ENCODE measurements around the gene RAET1G. TPM values are rescaled to one million over a fixed set of nuclear protein-coding genes. Genes with fewer than 3 reads are reported as not detected.

The RAET1G gene
- total RNA-seq, 1 donor from 2014 or later: 4.9 TPM

DNA sequence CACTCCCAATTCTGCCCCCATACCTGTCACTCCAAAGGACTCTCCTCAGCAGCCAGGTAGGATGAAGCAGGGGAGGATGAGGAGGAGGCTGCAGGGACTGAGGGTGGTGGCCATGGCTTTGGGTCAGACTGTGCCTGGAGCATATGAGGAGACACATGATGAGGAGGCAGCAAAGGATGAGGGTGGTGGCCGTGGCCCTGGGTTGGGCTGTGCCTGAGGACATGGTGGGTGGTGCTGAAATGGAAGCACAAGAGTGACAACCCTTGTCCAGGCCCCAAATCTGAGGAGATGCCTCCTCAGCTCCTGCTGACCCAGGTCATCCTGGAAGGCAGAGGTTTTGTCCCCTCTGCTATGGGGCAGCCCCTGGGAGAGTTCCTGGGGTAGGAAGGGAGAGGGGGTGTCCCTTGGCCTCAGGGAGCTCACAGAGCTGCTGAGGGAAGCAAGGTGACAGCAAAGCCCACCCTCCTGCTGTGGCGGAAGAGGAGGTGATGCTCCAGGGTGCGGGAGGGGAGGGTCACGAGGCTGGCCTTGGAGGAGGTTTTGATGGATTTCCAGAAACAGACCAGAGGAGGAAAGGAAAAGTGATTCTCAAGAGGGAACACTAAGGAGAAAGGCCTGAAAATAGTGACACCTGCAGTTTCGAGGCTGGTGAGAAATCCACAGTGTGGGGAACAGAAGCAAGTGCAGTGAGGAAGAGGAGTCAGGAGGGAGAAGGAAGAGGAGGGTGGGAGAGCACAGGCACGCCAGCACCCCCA is 4.6 kb downstream of the RAET1G start:
- intact Hi-C loops (cut with DNase I): no loop called here
- no peaks in the 10 kb centered on the region for H3K36me3 ChIP-seq
- no peak overlapping the region for H3K27ac ChIP-seq
- H3K4me1 ChIP-seq: peaks cover 10% of the 10 kb centered on the region
- H3K4me3 ChIP-seq: no peak overlapping the region
- TF ChIP-seq, protein P1, sequence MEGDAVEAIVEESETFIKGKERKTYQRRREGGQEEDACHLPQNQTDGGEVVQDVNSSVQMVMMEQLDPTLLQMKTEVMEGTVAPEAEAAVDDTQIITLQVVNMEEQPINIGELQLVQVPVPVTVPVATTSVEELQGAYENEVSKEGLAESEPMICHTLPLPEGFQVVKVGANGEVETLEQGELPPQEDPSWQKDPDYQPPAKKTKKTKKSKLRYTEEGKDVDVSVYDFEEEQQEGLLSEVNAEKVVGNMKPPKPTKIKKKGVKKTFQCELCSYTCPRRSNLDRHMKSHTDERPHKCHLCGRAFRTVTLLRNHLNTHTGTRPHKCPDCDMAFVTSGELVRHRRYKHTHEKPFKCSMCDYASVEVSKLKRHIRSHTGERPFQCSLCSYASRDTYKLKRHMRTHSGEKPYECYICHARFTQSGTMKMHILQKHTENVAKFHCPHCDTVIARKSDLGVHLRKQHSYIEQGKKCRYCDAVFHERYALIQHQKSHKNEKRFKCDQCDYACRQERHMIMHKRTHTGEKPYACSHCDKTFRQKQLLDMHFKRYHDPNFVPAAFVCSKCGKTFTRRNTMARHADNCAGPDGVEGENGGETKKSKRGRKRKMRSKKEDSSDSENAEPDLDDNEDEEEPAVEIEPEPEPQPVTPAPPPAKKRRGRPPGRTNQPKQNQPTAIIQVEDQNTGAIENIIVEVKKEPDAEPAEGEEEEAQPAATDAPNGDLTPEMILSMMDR (IDR thresholded peaks at IDR 0.05): no peak
- TF ChIP-seq POLR2AphosphoS5 (IDR thresholded peaks at IDR 0.05; ENCODE audit: insufficient read depth in 1 of 2, low read depth in 1 of 2) (no peak), POLR2A (IDR thresholded peaks at IDR 0.05) (no peak)
- H3K9me3 ChIP-seq: no peaks in the 10 kb centered on the region
- peak in 1 of 2 donors; percentile 34 for DNase-seq (ENCODE audit: extremely low spot score in 2 of 2)
- H3K27me3 ChIP-seq: no peaks in the 10 kb centered on the region

DNA sequence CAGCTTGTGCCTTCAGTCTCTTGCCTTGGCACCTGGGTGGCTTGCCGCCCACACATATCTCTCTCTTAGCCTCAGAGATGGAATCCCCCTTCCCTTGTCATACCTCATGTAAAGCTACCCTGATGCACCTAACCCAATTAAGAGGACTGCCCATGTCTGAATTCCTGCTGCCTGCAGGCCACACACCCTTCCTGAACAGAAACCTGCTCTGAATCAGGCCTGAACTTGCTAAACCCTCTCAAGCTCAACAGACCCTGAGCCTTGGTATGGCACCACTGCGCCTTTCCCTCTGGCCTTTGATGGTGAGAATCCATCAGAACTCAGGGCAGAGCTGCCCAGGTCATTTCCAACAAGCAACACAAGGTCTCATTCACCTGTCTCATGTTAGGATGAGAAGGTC is 5.2 kb downstream of the RAET1G start:
- TF ChIP-seq POLR2A (IDR thresholded peaks at IDR 0.05) (no peak), POLR2AphosphoS5 (IDR thresholded peaks at IDR 0.05; ENCODE audit: insufficient read depth in 1 of 2, low read depth in 1 of 2) (no peak)
- TF ChIP-seq, protein P1 (IDR thresholded peaks at IDR 0.05): no peak
- DNase-seq (ENCODE audit: extremely low spot score in 2 of 2): no peak
- Histone ChIP-seq H3K27ac (no peak overlapping the region), H3K4me1 (peaks cover 6% of the 10 kb centered on the region), H3K4me3 (no peak overlapping the region), H3K9me3 (no peaks in the 10 kb centered on the region), H3K36me3 (no peaks in the 10 kb centered on the region), H3K27me3 (no peaks in the 10 kb centered on the region)
- intact Hi-C loops (cut with DNase I): no loop called here

DNA sequence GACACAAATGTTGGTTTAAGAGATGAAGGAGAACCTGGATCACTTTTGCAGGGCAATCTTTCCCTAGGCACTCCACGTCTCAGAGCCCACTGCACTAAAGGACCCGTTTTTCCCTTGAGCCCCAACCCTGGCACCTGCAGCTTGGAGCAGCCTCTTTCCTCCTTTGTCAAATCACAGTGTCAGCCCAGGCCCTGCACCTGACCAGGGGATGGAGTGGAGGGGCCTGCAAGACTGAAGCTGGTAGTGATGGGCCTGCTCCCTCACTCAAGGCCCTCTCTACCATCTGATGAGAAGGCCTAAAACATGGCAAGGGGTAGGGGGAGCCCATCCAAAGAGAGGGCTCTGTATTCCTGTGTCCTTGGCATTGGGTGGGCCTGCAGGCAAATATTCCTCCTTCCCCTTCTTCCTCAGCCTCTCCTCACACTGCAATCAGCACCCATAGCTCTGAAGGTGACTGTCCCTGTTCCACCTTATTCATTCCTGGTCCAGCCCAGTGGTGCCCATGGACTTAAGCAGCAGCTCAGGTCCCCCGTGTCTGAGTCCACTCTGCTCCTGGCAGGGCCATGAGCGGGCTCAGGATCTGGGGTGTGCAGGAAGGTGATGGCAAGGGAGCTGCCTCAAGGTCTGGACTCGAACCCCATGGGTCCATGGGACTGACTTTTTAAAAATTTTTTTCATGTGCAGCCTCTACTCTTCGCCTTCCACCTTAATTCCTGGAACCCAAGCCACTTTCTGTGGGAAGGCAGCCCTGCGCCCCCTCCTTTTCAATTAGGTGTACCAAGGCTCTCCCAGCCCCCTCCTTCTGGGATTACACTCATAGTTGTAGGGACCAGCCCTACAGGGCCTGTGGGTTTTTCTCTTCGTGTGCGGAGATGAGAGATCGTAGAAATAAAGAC is 6.7 kb downstream of the RAET1G start:
- Histone ChIP-seq H3K4me1 (no peaks in the 10 kb centered on the region), H3K27me3 (no peaks in the 10 kb centered on the region), H3K4me3 (no peak overlapping the region), H3K27ac (no peak overlapping the region), H3K36me3 (no peaks in the 10 kb centered on the region), H3K9me3 (no peaks in the 10 kb centered on the region)
- DNase-seq (ENCODE audit: extremely low spot score in 2 of 2): peak; percentile 70 to 77
- intact Hi-C loops (cut with DNase I): no loop called here
- TF ChIP-seq POLR2AphosphoS5 (IDR thresholded peaks at IDR 0.05; ENCODE audit: insufficient read depth in 1 of 2, low read depth in 1 of 2): no peak
- TF ChIP-seq, protein P1 (IDR thresholded peaks at IDR 0.05): no peak
- TF ChIP-seq POLR2A (IDR thresholded peaks at IDR 0.05): no peak

DNA sequence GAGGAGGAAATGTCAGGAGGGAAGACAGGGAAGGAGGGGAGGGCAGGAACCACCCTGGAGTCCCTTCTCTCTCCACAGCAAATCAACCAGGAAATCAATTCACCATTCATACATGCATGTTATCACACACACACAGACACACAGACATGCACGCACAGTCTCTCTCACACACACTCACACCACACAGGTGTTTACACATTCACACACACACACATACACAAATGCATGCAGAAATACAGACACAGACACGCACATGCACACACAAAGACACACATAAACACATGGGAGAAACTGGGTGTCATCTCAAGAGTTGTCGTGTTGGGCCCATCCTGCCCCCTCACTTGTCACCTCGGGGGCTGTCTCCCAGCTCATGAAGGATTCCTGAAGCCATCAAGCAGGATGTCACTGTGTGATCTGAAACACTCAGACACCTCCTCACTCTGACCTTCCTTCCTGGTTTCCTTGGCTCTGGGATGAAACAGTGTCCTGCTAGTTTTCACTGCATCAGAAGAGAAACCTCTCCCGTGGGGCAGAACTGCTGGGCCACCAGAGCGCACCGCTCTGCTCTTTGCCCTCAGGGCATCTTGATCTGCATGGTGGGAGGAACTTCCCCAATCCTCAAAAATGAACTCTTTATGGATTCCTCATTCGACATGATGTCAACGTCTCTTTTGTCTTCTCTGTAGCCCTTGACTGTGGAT is 9.2 kb downstream of the RAET1G start:
- intact Hi-C loops (cut with DNase I): no loop called here
- Histone ChIP-seq H3K4me1 (no peaks in the 10 kb centered on the region), H3K4me3 (no peak overlapping the region), H3K27me3 (no peaks in the 10 kb centered on the region), H3K9me3 (peaks cover under 1% of the 10 kb centered on the region), H3K27ac (no peak overlapping the region), H3K36me3 (no peaks in the 10 kb centered on the region)
- TF ChIP-seq POLR2A (IDR thresholded peaks at IDR 0.05): no peak
- TF ChIP-seq POLR2AphosphoS5 (IDR thresholded peaks at IDR 0.05; ENCODE audit: insufficient read depth in 1 of 2, low read depth in 1 of 2): no peak
- TF ChIP-seq, protein P1 (IDR thresholded peaks at IDR 0.05): no peak
- peak; percentile 37 to 60 for DNase-seq (ENCODE audit: extremely low spot score in 2 of 2)
